ENCODE results near the gene SMAD7. TPM values are rescaled to one million over a fixed set of nuclear protein-coding genes. Genes with fewer than 3 reads are reported as not detected.

Gene SMAD7
- total RNA-seq, 1 experiment from 2014 or later, result 5.8 TPM

- TF ChIP-seq, protein P1, sequence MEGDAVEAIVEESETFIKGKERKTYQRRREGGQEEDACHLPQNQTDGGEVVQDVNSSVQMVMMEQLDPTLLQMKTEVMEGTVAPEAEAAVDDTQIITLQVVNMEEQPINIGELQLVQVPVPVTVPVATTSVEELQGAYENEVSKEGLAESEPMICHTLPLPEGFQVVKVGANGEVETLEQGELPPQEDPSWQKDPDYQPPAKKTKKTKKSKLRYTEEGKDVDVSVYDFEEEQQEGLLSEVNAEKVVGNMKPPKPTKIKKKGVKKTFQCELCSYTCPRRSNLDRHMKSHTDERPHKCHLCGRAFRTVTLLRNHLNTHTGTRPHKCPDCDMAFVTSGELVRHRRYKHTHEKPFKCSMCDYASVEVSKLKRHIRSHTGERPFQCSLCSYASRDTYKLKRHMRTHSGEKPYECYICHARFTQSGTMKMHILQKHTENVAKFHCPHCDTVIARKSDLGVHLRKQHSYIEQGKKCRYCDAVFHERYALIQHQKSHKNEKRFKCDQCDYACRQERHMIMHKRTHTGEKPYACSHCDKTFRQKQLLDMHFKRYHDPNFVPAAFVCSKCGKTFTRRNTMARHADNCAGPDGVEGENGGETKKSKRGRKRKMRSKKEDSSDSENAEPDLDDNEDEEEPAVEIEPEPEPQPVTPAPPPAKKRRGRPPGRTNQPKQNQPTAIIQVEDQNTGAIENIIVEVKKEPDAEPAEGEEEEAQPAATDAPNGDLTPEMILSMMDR (conservative IDR thresholded peaks at IDR 0.05), result no peak
- no peak for TF ChIP-seq EZH2 (IDR thresholded peaks at IDR 0.05; ENCODE audit: low read depth)
- Histone ChIP-seq H3K27me3 (ENCODE audit: insufficient read depth, low read depth) (no peaks in the 10 kb centered on the region), H3F3A (ENCODE audit: insufficient read depth, low read depth) (peaks cover 27% of the 10 kb centered on the region), H3K4me1 (replicated peaks; ENCODE audit: insufficient read depth) (peaks cover 53% of the 10 kb centered on the region), H3K9me2 (ENCODE audit: insufficient read depth) (no peaks in the 10 kb centered on the region), H3K9me3 (ENCODE audit: insufficient read depth, low read depth) (no peaks in the 10 kb centered on the region), H3K27ac (peak overlapping the region; percentile 39), H3K79me2 (ENCODE audit: low read depth) (peaks cover 67% of the 10 kb centered on the region), H4K20me1 (ENCODE audit: insufficient read depth) (peaks cover 44% of the 10 kb centered on the region), H3K4me2 (peak overlapping the region; percentile 100), H3K36me3 (ENCODE audit: low read depth) (0 out of 2 replicates have a peak, but pooled peaks cover 7% of the 10 kb centered on the region), H2AFZ (peak overlapping the region; percentile 66; the same call in 1 of the 2 replicates), H3K4me3 (peak overlapping the region; percentile 75)
- peak; percentile 36 to 75 for DNase-seq
- BruUV-seq (replicated peaks), result no TSS peak
- POLR2A ChIA-PET (ENCODE audit: unreplicated experiment), result no interaction called here
- CTCF ChIA-PET, result no interaction called here
- intact Hi-C loops (cut with micrococcal nuclease; ENCODE audit: unreplicated experiment), result loop anchor here (2.0 to 5.0 kb wide), 4 partner anchors 47 to 273 kb away; no protein-coding TSS in a partner anchor
Observed at GRCh38 chr18:48949606-48950535, 894 bp downstream of the SMAD7 start.

DNA sequence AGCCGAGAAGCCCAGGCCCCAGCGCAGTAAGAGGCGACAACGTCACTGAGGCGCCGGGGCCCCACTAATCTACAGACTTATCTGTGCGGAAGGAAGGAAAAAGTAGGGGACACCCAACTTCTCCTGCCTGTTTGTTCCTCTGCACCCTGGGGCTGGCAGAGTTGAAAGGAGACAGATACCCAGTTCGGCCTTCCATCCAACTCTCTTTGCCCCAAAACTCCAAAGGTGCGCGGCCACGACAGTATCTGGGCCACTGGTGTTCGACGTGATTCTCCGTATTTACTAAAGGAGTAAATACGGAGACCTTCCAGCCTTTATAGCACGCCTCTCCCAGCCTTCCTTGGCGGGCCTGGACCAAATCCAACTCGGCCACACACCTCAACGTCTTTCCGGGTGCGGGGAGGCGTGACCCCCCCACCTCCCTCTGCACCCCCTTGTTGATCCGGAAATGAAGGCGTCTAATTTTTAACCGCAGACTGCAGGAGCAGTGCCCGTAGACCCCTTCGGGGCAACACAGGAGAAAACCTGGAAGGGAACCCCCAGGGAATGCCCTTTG, 1.6 kb downstream of the SMAD7 start:
- peaks cover 52% of the 10 kb centered on the region for H4K20me1 ChIP-seq (ENCODE audit: insufficient read depth)
- ChIA-PET POLR2A (ENCODE audit: unreplicated experiment) (interaction anchor here (1.0 kb wide), 1 partner anchor 494 kb away, joined by 3 read pairs; no protein-coding TSS in a partner anchor), CTCF (interaction anchor here (0.6 kb wide), 2 partner anchors 230 to 466 kb away, joined by 3 to 8 read pairs; no protein-coding TSS in a partner anchor)
- TSS peak; percentile 5 for BruUV-seq (replicated peaks)
- 0 out of 2 replicates have a peak, but pooled peaks cover 12% of the 10 kb centered on the region for H3K36me3 ChIP-seq (ENCODE audit: low read depth)
- 0 out of 2 replicates have a peak overlapping the region, but pooled peaks have one; percentile 39 for H3K27ac ChIP-seq
- intact Hi-C loops (cut with micrococcal nuclease; ENCODE audit: unreplicated experiment), result loop anchor here (2.0 to 5.0 kb wide), 2 partner anchors 114 to 172 kb away; no protein-coding TSS in a partner anchor
- peak overlapping the region; percentile 100 for H3K4me2 ChIP-seq
- no peak overlapping the region for H2AFZ ChIP-seq
- peak in 1 of 2 experiments; percentile 45 for DNase-seq
- no peaks in the 10 kb centered on the region for H3K9me2 ChIP-seq (ENCODE audit: insufficient read depth)
- peaks cover 53% of the 10 kb centered on the region for H3K4me1 ChIP-seq (replicated peaks; ENCODE audit: insufficient read depth)
- H3F3A ChIP-seq (ENCODE audit: insufficient read depth, low read depth), result peaks cover 28% of the 10 kb centered on the region
- H3K27me3 ChIP-seq (ENCODE audit: insufficient read depth, low read depth), result no peaks in the 10 kb centered on the region
- TF ChIP-seq, protein P1 (conservative IDR thresholded peaks at IDR 0.05), result no peak
- TF ChIP-seq EZH2 (IDR thresholded peaks at IDR 0.05; ENCODE audit: low read depth), result no peak
- H3K9me3 ChIP-seq (ENCODE audit: insufficient read depth, low read depth), result no peaks in the 10 kb centered on the region
- H3K4me3 ChIP-seq, result peak overlapping the region; percentile 75
- peaks cover 74% of the 10 kb centered on the region for H3K79me2 ChIP-seq (ENCODE audit: low read depth)
